HG03432 (cell line): ENCODE results near the gene FBXW7.

Source experiments
- ATAC-seq: cut with Tn5 transposase; IDR thresholded peaks from one replicate; pipeline ENCODE4 v1.9.1; 2021; ENCODE audit warnings: mild to moderate bottlenecking, moderate library complexity; ENCODE audit not compliant: unreplicated experiment

Gene FBXW7

GRCh38 chr4:152294331-152294730 lies 241.6 kb downstream of the FBXW7 start:
- no peak for ATAC-seq

- no peak for ATAC-seq
These were observed 242.4 kb downstream of the FBXW7 start for GRCh38 chr4:152293527-152293926.

GRCh38 chr4:152290366-152290921 lies 245.4 kb downstream of the FBXW7 start:
- no peak for ATAC-seq

GRCh38 chr4:152289941-152290340 lies 246.0 kb downstream of the FBXW7 start:
- no peak for ATAC-seq

GRCh38 chr4:152289541-152289940 lies 246.4 kb downstream of the FBXW7 start:
- ATAC-seq: no peak

GRCh38 chr4:152283801-152284470 lies 252.0 kb downstream of the FBXW7 start:
- ATAC-seq: no peak

GRCh38 chr4:152281822-152282221 lies 254.1 kb downstream of the FBXW7 start:
- no peak for ATAC-seq

- no peak for ATAC-seq
These were observed 254.7 kb downstream of the FBXW7 start for GRCh38 chr4:152281211-152281610.

- peak; percentile 18 for ATAC-seq
These were observed 256.7 kb downstream of the FBXW7 start for GRCh38 chr4:152279234-152279566.

- ATAC-seq: peak; percentile 81
These were observed 257.2 kb downstream of the FBXW7 start for GRCh38 chr4:152278505-152279233.

GRCh38 chr4:152278172-152278504 lies 257.8 kb downstream of the FBXW7 start:
- peak; percentile 39 for ATAC-seq

GRCh38 chr4:152277333-152277732 lies 258.6 kb downstream of the FBXW7 start:
- no peak for ATAC-seq

- ATAC-seq: no peak
These were observed 262.5 kb downstream of the FBXW7 start for GRCh38 chr4:152273343-152273742.
